A673 (cell line): Measurements from ENCODE around the gene MTFR1L. TPM values are rescaled to one million over a fixed set of nuclear protein-coding genes. Genes with fewer than 3 reads are reported as not detected.

Experiments used
- BruUV-seq: library from RNA; stranded (reverse); fragments of 400-500 nt; replicated peaks from 2 replicates; lab custom pipeline; 2021; lab: Mats Ljungman, UMichigan
- CTCF ChIA-PET: fragments of 300-600 bp; sonication (Branson Sonifier 250); formaldehyde crosslinking; loops from one replicate; lab custom pipeline; 2022; ENCODE audit warnings: antibody characterized with exemption; lab: Charles Lee
- POLR2A ChIA-PET: fragments of 300-600 bp; sonication (Branson Sonifier 250); formaldehyde crosslinking; loops from one replicate; lab custom pipeline; 2022; ENCODE audit warnings: antibody characterized with exemption; ENCODE audit not compliant: low non-redundant PET; lab: Charles Lee
- DNase-seq: peaks from one replicate; pipeline ENCODE4 v3.0.0-alpha.2; 2015; ENCODE audit warnings: low spot score
- H3K27ac ChIP-seq: fragments of 200-600 bp; sonication (generic); 2 replicates; pipeline ENCODE4 v1.5.1; 2016; ENCODE audit warnings: mixed run types, low read depth, mild to moderate bottlenecking, mixed read lengths, antibody characterized with exemption, low read length; ENCODE audit not compliant: poor library complexity, severe bottlenecking
- H3K27me3 ChIP-seq: fragments of 200-600 bp; sonication (generic); replicated peaks from 2 replicates; pipeline ENCODE4 v1.6.1; 2017; ENCODE audit warnings: mixed run types, low read depth, mild to moderate bottlenecking, mixed read lengths, antibody characterized with exemption, low read length; ENCODE audit not compliant: insufficient read depth, poor library complexity
- H3K36me3 ChIP-seq: fragments of 200-600 bp; sonication (generic); 2 replicates; pipeline ENCODE4 v1.6.1; 2016; ENCODE audit warnings: mixed run types, mild to moderate bottlenecking, mixed read lengths, antibody characterized with exemption, low read length; ENCODE audit not compliant: insufficient read depth, poor library complexity, severe bottlenecking
- H3K4me1 ChIP-seq: fragments of 200-600 bp; sonication (generic); 2 replicates; pipeline ENCODE4 v1.6.1; 2017; ENCODE audit warnings: mixed run types, mild to moderate bottlenecking, mixed read lengths, antibody characterized with exemption, low read length; ENCODE audit not compliant: insufficient read depth, poor library complexity, severe bottlenecking
- H3K4me3 ChIP-seq: fragments of 200-600 bp; sonication (generic); 2 replicates; pipeline ENCODE4 v1.5.1; 2016; ENCODE audit warnings: low read depth, mixed run types, mild to moderate bottlenecking, mixed read lengths, low read length; ENCODE audit not compliant: poor library complexity, severe bottlenecking
- H3K9me3 ChIP-seq: fragments of 200-600 bp; sonication (generic); 2 replicates; pipeline ENCODE4 v1.6.1; 2016; ENCODE audit warnings: mixed run types, low read depth, mild to moderate bottlenecking, mixed read lengths, antibody characterized with exemption, low read length; ENCODE audit not compliant: poor library complexity, severe bottlenecking
- EZH2 ChIP-seq: fragments of 200-600 bp; sonication (generic); IDR thresholded peaks from 2 replicates; pipeline ENCODE4 v1.6.1; 2017; ENCODE audit warnings: borderline replicate concordance, low read depth, mild to moderate bottlenecking, mixed read lengths, antibody characterized with exemption, low read length; ENCODE audit not compliant: poor library complexity, severe bottlenecking
- intact Hi-C: fragments of 100-400 bp; cut with micrococcal nuclease; formaldehyde crosslinking; loops from one replicate; pipeline ENCODE4 v1.10.0; 2022; ENCODE audit not compliant: unreplicated experiment
- total RNA-seq: library from RNA; stranded (reverse); gene quantifications from 2 replicates; pipeline ENCODE4 v1.2.3, GENCODE V29; 2021
- TF ChIP-seq, protein P1 (sequence below): fragments of 300-800, 200-600 bp; sonication (generic); conservative IDR thresholded peaks from 2 replicates; pipeline ENCODE4 v1.5.1; 2017; ENCODE audit warnings: low read depth, mild to moderate bottlenecking, antibody characterized with exemption, low read length, moderate library complexity, mixed read lengths

MTFR1L gene
- total RNA-seq, 1 experiment from 2014 or later: 45.0 TPM

DNA sequence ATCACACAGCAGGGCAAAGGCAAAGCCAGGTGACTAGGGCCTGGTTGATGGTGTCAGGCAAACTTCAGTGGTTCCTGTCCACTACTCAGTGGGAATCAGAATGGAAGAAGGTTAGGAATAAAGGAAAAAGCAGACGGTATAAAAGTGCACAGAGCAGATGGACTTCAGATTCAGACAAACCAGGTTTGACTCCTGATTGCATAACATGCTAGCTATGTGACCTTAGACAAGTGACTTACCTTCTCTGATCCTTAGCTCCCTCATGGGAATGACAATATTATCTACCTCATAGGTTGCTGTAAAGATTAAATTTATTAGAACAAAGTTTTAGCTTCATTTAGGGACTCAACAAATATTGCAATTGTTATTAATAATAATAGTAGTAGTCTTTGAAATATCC lies 50.9 kb downstream of the MTFR1L start:
- Histone ChIP-seq H3K4me3 (no peak overlapping the region), H3K36me3 (no peaks in the 10 kb centered on the region), H3K27me3 (no peaks in the 10 kb centered on the region), H3K27ac (no peak overlapping the region), H3K4me1 (peaks cover 7% of the 10 kb centered on the region), H3K9me3 (no peaks in the 10 kb centered on the region)
- DNase-seq: no peak
- POLR2A ChIA-PET: no interaction called here
- no TSS peak for BruUV-seq
- TF ChIP-seq, protein P1, sequence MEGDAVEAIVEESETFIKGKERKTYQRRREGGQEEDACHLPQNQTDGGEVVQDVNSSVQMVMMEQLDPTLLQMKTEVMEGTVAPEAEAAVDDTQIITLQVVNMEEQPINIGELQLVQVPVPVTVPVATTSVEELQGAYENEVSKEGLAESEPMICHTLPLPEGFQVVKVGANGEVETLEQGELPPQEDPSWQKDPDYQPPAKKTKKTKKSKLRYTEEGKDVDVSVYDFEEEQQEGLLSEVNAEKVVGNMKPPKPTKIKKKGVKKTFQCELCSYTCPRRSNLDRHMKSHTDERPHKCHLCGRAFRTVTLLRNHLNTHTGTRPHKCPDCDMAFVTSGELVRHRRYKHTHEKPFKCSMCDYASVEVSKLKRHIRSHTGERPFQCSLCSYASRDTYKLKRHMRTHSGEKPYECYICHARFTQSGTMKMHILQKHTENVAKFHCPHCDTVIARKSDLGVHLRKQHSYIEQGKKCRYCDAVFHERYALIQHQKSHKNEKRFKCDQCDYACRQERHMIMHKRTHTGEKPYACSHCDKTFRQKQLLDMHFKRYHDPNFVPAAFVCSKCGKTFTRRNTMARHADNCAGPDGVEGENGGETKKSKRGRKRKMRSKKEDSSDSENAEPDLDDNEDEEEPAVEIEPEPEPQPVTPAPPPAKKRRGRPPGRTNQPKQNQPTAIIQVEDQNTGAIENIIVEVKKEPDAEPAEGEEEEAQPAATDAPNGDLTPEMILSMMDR: no peak
- TF ChIP-seq EZH2: no peak
- CTCF ChIA-PET: no interaction called here
- intact Hi-C loops: no loop called here

DNA sequence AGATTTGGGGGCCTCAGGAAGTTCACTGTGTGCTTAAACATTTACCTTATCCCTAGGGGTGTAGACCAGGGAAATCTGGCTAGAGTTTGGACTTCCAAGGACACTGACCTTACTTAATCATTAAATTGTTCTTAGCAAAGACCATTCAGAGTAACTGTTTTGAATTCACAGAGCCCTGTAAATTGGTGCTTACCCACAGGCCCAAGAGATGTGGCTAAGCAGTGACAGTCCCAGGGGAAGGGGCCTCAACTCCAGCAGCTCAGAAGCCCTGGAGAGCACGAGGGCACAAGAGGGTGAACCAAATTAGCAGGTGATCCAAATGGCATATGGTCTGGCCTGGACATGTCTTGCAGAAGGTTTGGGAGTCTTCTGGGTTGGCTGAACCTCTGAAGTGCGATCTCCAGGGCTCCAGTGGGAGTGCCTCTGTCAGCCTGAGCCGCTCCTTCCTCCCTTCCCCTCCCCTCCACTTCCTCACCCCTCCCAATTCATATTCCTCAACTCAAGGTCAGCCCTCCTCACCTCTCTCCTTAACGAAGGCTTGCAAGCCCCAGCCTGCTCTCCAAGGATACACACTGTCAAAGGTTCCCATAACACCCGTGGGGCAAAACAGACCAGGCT lies 51.4 kb downstream of the MTFR1L start:
- DNase-seq: no peak
- intact Hi-C loops: no loop called here
- Histone ChIP-seq H3K4me1 (peaks cover 7% of the 10 kb centered on the region), H3K36me3 (no peaks in the 10 kb centered on the region), H3K27ac (no peak overlapping the region), H3K4me3 (no peak overlapping the region), H3K27me3 (no peaks in the 10 kb centered on the region), H3K9me3 (no peaks in the 10 kb centered on the region)
- TF ChIP-seq, protein P1: no peak
- no peak for TF ChIP-seq EZH2
- no TSS peak for BruUV-seq
- POLR2A ChIA-PET: no interaction called here
- CTCF ChIA-PET: no interaction called here

DNA sequence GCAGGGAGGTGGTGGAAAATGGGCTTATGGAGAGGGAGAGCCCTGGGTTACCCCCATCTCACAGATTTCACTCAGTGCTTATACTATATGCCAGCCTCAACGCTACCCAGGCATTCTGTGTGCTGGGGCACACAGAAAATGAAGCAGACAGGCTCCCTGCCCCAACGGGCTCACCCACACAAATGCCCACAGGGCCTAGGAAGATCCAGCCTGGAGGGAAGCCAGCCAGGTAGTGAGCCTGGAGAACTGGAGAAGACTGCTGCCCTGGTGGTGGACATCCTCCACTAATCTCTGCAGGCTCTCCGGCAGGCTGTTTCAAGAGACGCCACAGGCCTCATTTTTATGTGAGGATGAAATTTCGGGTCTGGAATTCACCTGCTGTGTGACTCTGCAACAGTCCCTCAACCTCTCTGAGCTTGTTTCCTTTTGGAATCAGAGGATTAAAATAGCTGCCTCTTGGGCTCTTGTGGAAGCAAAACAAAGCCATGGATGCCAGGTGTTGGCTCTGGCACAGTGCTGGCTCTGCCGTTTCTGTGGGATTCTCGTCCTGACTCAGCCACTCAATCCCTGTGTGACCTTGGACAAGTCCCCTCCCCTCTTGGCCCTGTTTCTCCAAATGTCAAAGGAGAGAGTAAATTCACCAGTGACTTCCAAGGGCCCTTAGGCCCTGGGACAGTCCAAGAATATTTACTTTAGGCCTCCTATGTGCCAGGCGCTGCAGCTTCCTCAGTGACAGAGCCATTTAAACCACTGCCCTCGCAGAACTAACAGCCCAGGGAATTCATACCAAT lies 52.1 kb downstream of the MTFR1L start:
- intact Hi-C loops: no loop called here
- H3K27ac ChIP-seq: no peak overlapping the region
- BruUV-seq: no TSS peak
- peaks cover 7% of the 10 kb centered on the region for H3K4me1 ChIP-seq
- no peak overlapping the region for H3K4me3 ChIP-seq
- H3K9me3 ChIP-seq: no peaks in the 10 kb centered on the region
- H3K27me3 ChIP-seq: no peaks in the 10 kb centered on the region
- TF ChIP-seq, protein P1: no peak
- TF ChIP-seq EZH2: no peak
- no peak for DNase-seq
- POLR2A ChIA-PET: no interaction called here
- CTCF ChIA-PET: no interaction called here
- no peaks in the 10 kb centered on the region for H3K36me3 ChIP-seq
